ENCODE results near the gene CENPX.

The CENPX gene

DNA sequence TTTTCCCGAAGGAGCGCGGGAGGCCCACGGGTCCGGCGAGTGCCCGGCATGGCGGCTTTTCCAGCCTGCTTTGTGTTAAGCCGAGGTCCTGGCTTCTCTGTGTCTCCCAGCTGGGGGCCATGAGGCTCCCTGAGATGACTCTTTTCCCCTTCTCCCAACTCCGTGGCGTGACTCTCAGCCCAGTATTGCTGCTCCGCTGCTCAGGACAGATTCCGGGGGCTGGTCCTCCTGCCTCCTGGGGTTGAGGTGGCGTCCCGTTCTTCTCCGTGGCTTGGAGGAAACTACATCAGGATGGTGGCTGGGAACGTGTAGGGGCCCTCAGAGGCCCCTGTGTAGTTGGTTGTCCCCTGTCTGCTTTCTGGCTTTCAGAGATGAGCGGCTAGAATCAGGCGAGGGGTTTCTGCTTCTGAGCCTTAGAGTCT is 30.0 kb upstream of the CENPX start:
- H3K9me3 ChIP-seq: no peaks in the 10 kb centered on the region
- 0 out of 2 replicates have a peak, but pooled peaks cover 3% of the 10 kb centered on the region for H3K27me3 ChIP-seq
- peak overlapping the region; percentile 86 for H3K4me3 ChIP-seq (ENCODE audit: low read depth, low read length)
- no peak for TF ChIP-seq CTCF (IDR thresholded peaks at IDR 0.05; ENCODE audit: low read depth, low read length)
- H3K36me3 ChIP-seq: peaks cover 44% of the 10 kb centered on the region
- DNase-seq: no peak
- H3K4me1 ChIP-seq: no peaks in the 10 kb centered on the region

DNA sequence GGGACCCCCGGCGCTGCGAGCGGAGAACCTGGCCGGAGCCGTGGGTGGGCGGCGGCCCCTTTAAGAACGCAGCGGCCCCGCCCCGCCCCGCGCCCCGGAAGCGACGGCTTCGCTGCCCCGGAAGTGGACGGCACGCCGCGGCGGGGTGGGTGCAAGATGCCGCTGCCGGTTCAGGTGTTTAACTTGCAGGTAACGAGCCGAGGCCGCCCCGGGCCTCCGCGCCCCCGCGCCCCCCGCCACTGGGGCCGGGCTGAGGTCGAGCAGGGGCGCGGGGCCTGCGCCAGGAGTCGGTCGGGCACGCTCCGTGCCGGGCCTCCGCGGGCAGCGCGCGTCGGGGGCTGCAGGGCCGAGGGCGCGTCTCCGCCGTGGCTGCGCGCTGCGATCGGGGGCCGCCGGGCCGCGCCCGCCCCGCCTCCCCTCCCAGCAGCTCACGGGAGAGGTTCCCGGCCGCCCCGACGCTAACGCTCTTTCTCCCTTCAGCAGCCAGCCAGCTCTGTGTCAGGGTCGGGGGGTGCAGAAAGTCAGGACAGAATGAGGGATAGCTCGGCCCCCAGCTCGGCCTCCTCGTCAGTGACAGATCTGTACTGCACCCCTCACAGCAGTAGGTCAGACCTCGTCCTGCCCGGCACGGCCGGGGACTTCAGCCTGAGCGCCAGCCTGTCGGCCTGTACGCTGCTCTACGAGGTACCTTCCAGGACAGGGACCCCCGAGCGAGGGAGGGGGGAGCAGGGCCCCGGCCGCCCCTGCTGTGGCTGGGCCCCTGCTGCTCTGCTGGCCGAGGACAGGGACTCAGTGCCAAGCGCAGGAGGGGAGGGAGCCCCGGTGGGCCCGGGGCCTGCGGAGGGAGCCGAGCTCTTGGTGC is 29.3 kb upstream of the CENPX start, which contains the start of the genes GPS1 and RFNG:
TSS of gene GPS1 (plus strand) at position 123 of the 862 bp plus-strand sequence. CDS start at position 157, 34 bp downstream.
TSS of gene RFNG (minus strand) at position 36 of the 862 bp plus-strand sequence. CDS start 45 bp downstream, outside the sequence.
- H3K9me3 ChIP-seq: no peaks in the 10 kb centered on the region
- H3K27me3 ChIP-seq: 0 out of 2 replicates have a peak, but pooled peaks cover 3% of the 10 kb centered on the region
- DNase-seq: peak; percentile 84
- H3K4me3 ChIP-seq (ENCODE audit: low read depth, low read length): peak within 1 kb of the TSS; percentile 86
- no peak for TF ChIP-seq CTCF (IDR thresholded peaks at IDR 0.05; ENCODE audit: low read depth, low read length)
- peaks cover 37% of the 10 kb centered on the region for H3K36me3 ChIP-seq
- no peaks in the 10 kb centered on the region for H3K4me1 ChIP-seq

DNA sequence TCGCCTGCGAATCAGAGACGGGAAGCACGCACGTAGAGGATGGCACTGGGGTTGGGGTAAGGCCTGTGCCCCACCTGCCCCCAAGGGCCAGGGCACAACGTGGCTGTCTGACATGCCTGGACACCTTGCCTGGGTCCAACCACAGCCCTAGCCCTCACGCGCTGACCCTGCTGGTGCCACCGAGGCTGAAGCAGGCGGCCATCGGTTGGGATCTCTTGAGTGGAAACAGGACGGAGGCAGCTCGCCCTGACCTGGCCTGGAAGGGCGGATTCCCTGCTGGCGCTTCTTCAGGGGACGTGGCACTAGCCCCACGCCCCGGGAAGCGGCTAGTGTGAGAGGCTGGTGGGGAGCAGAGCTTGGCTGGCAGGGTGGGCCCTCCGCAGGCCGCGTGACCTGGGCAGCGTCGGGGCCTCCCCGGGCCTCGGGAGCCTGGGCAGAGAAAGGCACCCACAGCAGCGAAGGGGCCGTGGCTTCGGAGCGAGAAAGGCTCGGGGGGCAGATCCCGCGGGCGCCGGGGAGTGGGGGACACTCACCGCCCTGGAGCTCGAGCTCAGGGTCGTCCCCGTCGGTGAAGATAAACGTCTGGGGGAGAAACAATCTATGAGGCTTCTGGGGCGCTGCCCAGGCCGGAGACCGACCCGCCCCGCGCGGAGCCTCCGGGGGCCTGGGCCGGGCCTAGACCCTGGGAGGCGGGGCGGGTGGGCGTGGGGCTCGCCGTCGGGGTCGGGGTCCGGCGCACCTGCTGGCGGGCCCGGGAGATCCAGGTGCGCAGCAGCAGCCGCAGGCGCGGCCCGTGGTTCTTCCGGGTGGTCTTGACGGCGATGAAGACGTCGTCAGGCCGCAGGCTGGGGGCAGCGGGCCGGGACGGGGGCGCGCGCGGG is 28.3 kb upstream of the CENPX start:
- no peak for TF ChIP-seq CTCF (IDR thresholded peaks at IDR 0.05; ENCODE audit: low read depth, low read length)
- 0 out of 2 replicates have a peak, but pooled peaks cover 3% of the 10 kb centered on the region for H3K27me3 ChIP-seq
- no peaks in the 10 kb centered on the region for H3K9me3 ChIP-seq
- no peaks in the 10 kb centered on the region for H3K4me1 ChIP-seq
- no peak for DNase-seq
- H3K4me3 ChIP-seq (ENCODE audit: low read depth, low read length): peak overlapping the region; percentile 53
- H3K36me3 ChIP-seq: peaks cover 27% of the 10 kb centered on the region

GRCh38 chr17:82050152-82050760 is 27.6 kb upstream of the CENPX start:
- DNase-seq: no peak
- Histone ChIP-seq H3K36me3 (peaks cover 22% of the 10 kb centered on the region), H3K4me3 (ENCODE audit: low read depth, low read length) (peak overlapping the region; percentile 53), H3K9me3 (no peaks in the 10 kb centered on the region), H3K4me1 (no peaks in the 10 kb centered on the region), H3K27me3 (0 out of 2 replicates have a peak, but pooled peaks cover 3% of the 10 kb centered on the region)
- TF ChIP-seq CTCF (IDR thresholded peaks at IDR 0.05; ENCODE audit: low read depth, low read length): no peak

DNA sequence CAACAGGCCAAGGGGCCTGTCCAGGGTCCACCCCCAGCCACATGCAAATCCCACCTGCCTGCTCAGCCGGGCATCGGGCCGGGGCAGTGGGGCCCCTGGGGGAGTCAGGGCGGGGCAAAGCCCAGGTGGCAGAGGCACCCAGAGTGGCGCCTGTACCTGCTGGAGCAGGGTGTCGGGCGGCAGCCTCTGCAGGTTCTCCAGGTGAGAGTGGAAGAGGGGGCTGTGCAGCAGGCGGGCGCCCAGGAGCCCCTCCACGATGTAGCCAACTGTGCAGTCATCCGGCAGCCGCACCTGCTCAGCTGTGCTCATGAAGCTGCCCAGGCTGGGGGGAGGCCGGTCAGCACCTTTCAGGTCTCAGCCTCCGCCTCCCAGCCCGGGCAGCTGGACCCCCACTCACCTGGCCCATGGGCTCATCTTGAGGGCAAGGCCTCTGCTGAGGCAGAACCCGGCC is 26.9 kb upstream of the CENPX start:
- Histone ChIP-seq H3K36me3 (peaks cover 15% of the 10 kb centered on the region), H3K27me3 (0 out of 2 replicates have a peak, but pooled peaks cover 3% of the 10 kb centered on the region), H3K4me1 (no peaks in the 10 kb centered on the region), H3K4me3 (ENCODE audit: low read depth, low read length) (no peak overlapping the region), H3K9me3 (no peaks in the 10 kb centered on the region)
- no peak for DNase-seq
- TF ChIP-seq CTCF (IDR thresholded peaks at IDR 0.05; ENCODE audit: low read depth, low read length): no peak

Measured in BE2C (cell line).